ENCODE results near the gene KRT84. TPM values are rescaled to one million over a fixed set of nuclear protein-coding genes. Genes with fewer than 3 reads are reported as not detected.

The KRT84 gene
- total RNA-seq, 1 experiment from 2014 or later = not detected

DNA sequence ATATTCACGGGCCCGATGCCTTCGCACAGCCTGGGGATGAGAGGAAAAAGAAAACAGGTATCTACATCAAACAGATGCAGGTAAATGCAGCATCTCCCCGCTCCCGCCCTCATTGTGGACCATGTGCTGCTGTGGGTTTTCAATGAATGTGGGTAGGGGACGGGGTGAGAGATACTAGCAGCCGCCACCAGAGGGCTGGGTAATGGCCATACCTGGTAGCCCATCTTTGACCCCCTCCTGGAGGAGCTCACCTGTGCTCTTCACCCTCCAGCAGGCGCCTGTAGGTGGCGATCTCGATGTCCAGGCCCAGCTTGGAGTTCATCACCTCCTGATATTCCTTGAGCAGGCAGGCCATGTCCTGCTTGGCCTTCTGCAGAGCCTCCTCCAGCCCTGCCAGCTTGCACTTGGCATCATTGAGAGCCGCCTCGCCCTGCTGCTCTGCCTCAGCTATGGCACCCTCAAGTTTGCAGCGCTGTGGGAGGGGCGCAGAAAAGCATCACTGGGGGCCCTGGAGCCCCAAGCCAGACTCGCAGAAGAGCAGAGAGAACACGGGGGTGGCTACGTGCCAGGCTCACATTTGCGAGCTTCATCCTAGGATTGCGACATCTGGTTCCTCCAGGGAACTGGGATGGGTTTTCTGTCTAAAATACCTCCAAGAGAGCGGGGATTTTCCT is 10.4 kb upstream of the KRT84 start:
- H3K4me3 Mint-ChIP-seq (ENCODE audit: unreplicated experiment) = no peak overlapping the region
- intact Hi-C loops (cut with micrococcal nuclease; ENCODE audit: unreplicated experiment) = loop anchor here (5.0 to 10.0 kb wide), 3 partner anchors 66 to 589 kb away; no protein-coding TSS in a partner anchor
- DNase-seq = peak; percentile 83 to 84
- H3K9me3 Mint-ChIP-seq (ENCODE audit: unreplicated experiment) = no peaks in the 10 kb centered on the region
- H3K36me3 ChIP-seq (ENCODE audit: control insufficient read depth, insufficient read depth, low read length) = no peaks in the 10 kb centered on the region
- H3K27me3 Mint-ChIP-seq (ENCODE audit: insufficient read depth, unreplicated experiment) = no peaks in the 10 kb centered on the region
- H3K4me1 ChIP-seq = no peaks in the 10 kb centered on the region
- H3K27me3 ChIP-seq (replicated peaks; ENCODE audit: control insufficient read depth, insufficient read depth, low read length) = no peaks in the 10 kb centered on the region
- BruUV-seq (replicated peaks) = no TSS peak
- no peaks in the 10 kb centered on the region for H3K36me3 Mint-ChIP-seq (ENCODE audit: insufficient read depth, unreplicated experiment)
- H3K9me3 ChIP-seq = no peaks in the 10 kb centered on the region
- CTCF ChIA-PET = interaction anchor here (0.5 to 1.5 kb wide), 24 partner anchors 9 to 996 kb away, joined by 3 to 15 read pairs (median 4); partner anchors contain the start of gene EIF4B
- no peaks in the 10 kb centered on the region for H3K4me1 Mint-ChIP-seq (ENCODE audit: low read depth, unreplicated experiment)
- POLR2A ChIA-PET = no interaction called here
- no peak overlapping the region for H3K4me3 ChIP-seq (ENCODE audit: low read depth, low read length)
- TF ChIP-seq, protein P1, sequence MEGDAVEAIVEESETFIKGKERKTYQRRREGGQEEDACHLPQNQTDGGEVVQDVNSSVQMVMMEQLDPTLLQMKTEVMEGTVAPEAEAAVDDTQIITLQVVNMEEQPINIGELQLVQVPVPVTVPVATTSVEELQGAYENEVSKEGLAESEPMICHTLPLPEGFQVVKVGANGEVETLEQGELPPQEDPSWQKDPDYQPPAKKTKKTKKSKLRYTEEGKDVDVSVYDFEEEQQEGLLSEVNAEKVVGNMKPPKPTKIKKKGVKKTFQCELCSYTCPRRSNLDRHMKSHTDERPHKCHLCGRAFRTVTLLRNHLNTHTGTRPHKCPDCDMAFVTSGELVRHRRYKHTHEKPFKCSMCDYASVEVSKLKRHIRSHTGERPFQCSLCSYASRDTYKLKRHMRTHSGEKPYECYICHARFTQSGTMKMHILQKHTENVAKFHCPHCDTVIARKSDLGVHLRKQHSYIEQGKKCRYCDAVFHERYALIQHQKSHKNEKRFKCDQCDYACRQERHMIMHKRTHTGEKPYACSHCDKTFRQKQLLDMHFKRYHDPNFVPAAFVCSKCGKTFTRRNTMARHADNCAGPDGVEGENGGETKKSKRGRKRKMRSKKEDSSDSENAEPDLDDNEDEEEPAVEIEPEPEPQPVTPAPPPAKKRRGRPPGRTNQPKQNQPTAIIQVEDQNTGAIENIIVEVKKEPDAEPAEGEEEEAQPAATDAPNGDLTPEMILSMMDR (IDR thresholded peaks at IDR 0.05; ENCODE audit: insufficient read depth in 1 of 2, low read depth in 1 of 2, low read length in 1 of 2, severe bottlenecking in 1 of 2, unreplicated experiment in 1 of 2) = peak; percentile 69 to 80
- H3K27ac Mint-ChIP-seq (ENCODE audit: unreplicated experiment) = no peak overlapping the region

DNA sequence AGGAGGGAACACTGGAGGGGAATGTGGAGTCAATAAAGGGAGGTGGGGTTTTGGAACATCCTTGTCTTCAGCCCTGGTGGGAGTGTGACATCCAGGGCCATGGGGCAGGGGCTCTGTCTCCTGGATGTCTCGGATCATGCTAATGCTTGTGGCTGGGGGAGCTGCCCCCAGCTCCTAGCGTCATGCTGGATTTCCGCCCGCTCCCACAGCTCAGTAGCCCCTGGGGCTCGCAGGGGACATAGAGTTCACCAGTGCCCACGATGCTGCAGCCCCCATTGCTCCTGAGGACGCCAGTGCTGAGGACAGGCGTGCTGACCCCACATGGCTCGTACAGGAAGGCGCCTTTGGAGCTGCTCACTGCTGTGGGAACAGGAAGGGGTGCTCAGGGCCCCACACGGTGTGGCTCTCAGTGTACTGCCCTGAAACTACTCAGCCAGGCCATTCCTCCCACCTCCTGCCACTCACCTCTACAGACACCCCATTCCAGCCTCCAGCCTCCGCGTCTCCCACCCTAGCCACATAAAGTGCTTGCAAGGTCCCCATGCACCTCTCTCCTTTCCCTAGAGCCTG is 9.5 kb upstream of the KRT84 start:
- POLR2A ChIA-PET = no interaction called here
- H3K27ac Mint-ChIP-seq (ENCODE audit: unreplicated experiment) = no peak overlapping the region
- intact Hi-C loops (cut with micrococcal nuclease; ENCODE audit: unreplicated experiment) = loop anchor here (5.0 to 10.0 kb wide), 4 partner anchors 47 to 590 kb away; no protein-coding TSS in a partner anchor

DNA sequence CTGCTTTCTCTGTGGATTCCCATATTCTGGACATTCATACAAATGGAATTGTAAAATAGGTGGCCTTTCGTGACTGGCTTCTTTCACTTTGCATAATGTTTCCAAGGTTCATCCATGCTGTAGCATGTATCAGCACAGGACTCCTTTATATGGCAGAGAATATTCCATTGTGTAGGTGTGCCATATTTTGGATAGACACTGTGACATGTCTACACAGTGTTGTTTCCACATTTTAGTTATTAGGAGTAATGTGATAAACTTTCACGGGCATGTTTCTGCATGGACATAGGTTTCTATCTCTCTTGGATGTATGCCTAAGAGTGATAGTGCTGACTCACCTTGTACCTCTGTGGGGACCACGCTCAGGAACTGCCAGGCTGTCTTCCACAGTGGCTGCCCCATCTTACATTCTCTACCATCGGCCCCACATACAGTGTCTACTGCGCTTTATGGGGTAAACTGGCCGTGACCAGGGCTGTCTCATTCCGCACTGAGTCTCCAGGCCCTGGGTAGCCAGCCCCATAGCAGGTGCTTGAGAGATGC is 7.1 kb upstream of the KRT84 start:
- DNase-seq = no peak
- Mint-ChIP-seq H3K27ac (ENCODE audit: unreplicated experiment) (no peak overlapping the region), H3K27me3 (ENCODE audit: insufficient read depth, unreplicated experiment) (peaks cover 2% of the 10 kb centered on the region), H3K4me3 (ENCODE audit: unreplicated experiment) (no peak overlapping the region), H3K9me3 (ENCODE audit: unreplicated experiment) (no peaks in the 10 kb centered on the region), H3K4me1 (ENCODE audit: low read depth, unreplicated experiment) (no peaks in the 10 kb centered on the region), H3K36me3 (ENCODE audit: insufficient read depth, unreplicated experiment) (no peaks in the 10 kb centered on the region)
- ChIA-PET CTCF (no interaction called here), POLR2A (no interaction called here)
- intact Hi-C loops (cut with micrococcal nuclease; ENCODE audit: unreplicated experiment) = loop anchor here (5.0 to 10.0 kb wide), 2 partner anchors 50 to 592 kb away; no protein-coding TSS in a partner anchor
- Histone ChIP-seq H3K36me3 (ENCODE audit: control insufficient read depth, insufficient read depth, low read length) (no peaks in the 10 kb centered on the region), H3K27me3 (replicated peaks; ENCODE audit: control insufficient read depth, insufficient read depth, low read length) (no peaks in the 10 kb centered on the region; the same call in 1 of the 2 replicates), H3K4me1 (no peaks in the 10 kb centered on the region), H3K4me3 (ENCODE audit: low read depth, low read length) (no peak overlapping the region), H3K9me3 (no peaks in the 10 kb centered on the region)
- TF ChIP-seq, protein P1 (IDR thresholded peaks at IDR 0.05; ENCODE audit: insufficient read depth in 1 of 2, low read depth in 1 of 2, low read length in 1 of 2, severe bottlenecking in 1 of 2, unreplicated experiment in 1 of 2) = no peak
- BruUV-seq (replicated peaks) = no TSS peak

More for the DNA sequence above, 9.5 kb upstream of the KRT84 start:
- TF ChIP-seq, protein P1 (IDR thresholded peaks at IDR 0.05; ENCODE audit: insufficient read depth in 1 of 2, low read depth in 1 of 2, low read length in 1 of 2, severe bottlenecking in 1 of 2, unreplicated experiment in 1 of 2) = no peak
- H3K4me3 Mint-ChIP-seq (ENCODE audit: unreplicated experiment) = no peak overlapping the region
- CTCF ChIA-PET = interaction anchor here (1.5 kb wide), 1 partner anchor 33 kb away, joined by 5 read pairs; no protein-coding TSS in a partner anchor
- no peaks in the 10 kb centered on the region for H3K9me3 ChIP-seq
- no peaks in the 10 kb centered on the region for H3K27me3 Mint-ChIP-seq (ENCODE audit: insufficient read depth, unreplicated experiment)
- H3K4me1 ChIP-seq = no peaks in the 10 kb centered on the region
- BruUV-seq (replicated peaks) = no TSS peak
- H3K4me3 ChIP-seq (ENCODE audit: low read depth, low read length) = no peak overlapping the region
- no peaks in the 10 kb centered on the region for H3K4me1 Mint-ChIP-seq (ENCODE audit: low read depth, unreplicated experiment)
- DNase-seq = no peak
- H3K36me3 Mint-ChIP-seq (ENCODE audit: insufficient read depth, unreplicated experiment) = no peaks in the 10 kb centered on the region
- H3K9me3 Mint-ChIP-seq (ENCODE audit: unreplicated experiment) = no peaks in the 10 kb centered on the region
- H3K36me3 ChIP-seq (ENCODE audit: control insufficient read depth, insufficient read depth, low read length) = no peaks in the 10 kb centered on the region
- no peaks in the 10 kb centered on the region for H3K27me3 ChIP-seq (replicated peaks; ENCODE audit: control insufficient read depth, insufficient read depth, low read length)
